Raji (cell line): ENCODE results near the gene PAPPA2.

Source experiments
- POLR2A ChIP-seq: IDR thresholded peaks from 2 replicates; pipeline ENCODE4 v1.6.1; 2011; ENCODE audit warnings: low read depth, low read length, control low read depth; ENCODE audit not compliant: insufficient read depth

Gene PAPPA2

GRCh38 chr1:176880955-176881595 is 418.1 kb downstream of the PAPPA2 start:
- no peak for TF ChIP-seq POLR2A

DNA sequence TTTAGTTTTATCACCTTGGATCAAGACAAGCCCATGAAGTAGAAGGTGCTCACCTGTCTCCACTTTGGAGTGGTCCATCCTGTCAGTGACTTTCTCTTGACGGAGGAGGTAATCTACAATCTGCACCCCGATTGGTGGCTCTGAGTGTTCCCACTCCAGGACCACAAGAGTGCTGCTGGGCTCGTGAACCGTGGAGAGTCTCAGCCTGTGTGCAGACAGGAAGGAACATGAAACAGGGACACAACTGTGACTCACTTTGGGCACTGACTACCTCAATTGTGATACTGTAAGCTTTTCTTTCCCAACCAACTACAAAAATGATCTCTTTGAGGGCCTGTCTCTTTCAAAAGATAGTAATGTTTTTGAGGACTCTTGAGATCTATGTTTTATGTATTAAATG is 421.3 kb downstream of the PAPPA2 start:
- TF ChIP-seq POLR2A: no peak

DNA sequence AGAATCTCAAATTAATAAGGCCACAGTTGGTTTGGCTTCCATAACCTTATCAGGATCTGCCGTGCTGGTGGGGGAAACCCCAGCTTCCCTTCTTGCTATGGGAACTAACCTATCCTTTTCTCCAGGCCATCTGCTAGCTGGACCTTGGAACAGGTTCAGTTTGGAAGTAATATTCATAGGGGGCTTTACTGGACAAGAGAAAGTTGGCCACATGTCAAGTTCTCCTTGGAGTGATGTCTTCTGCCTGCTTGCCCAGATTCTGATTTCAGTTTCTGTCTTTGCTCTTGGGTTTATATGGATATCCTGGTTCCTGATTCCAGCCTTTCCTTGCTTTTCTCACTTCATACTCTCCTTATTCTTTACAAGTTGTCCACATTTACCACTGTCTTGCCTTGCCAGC is 421.9 kb downstream of the PAPPA2 start:
- TF ChIP-seq POLR2A: no peak

GRCh38 chr1:176885341-176885740 is 422.4 kb downstream of the PAPPA2 start:
- TF ChIP-seq POLR2A: no peak

GRCh38 chr1:176885751-176886150 is 422.8 kb downstream of the PAPPA2 start:
- TF ChIP-seq POLR2A: no peak

DNA sequence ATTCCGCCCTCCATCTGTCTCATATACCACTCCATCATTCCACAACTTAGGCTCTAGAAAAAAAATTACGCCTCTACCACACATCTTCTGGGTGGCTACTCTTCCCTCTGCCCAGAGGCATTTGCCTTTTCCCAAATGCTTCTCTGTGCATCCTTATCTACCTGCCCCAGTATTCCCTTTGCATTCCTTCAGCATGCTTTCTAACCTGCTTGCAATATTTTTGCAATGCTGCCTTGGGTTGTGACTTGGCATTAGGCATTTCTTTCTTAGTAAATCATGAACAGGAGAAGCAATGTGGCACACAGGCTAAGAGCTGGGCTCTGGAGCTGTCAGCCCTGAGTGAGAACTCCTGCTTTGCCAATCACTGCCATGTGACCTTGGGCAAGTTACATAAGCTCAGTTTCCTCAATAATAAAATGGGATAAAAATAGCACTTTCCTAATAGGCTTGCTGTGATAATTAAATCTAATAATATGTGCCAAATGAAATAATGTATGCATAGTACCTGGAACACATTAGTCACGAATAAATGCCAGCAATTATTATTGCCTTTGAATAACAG is 425.6 kb downstream of the PAPPA2 start:
- no peak for TF ChIP-seq POLR2A

GRCh38 chr1:176893625-176894352 is 430.8 kb downstream of the PAPPA2 start:
- no peak for TF ChIP-seq POLR2A

DNA sequence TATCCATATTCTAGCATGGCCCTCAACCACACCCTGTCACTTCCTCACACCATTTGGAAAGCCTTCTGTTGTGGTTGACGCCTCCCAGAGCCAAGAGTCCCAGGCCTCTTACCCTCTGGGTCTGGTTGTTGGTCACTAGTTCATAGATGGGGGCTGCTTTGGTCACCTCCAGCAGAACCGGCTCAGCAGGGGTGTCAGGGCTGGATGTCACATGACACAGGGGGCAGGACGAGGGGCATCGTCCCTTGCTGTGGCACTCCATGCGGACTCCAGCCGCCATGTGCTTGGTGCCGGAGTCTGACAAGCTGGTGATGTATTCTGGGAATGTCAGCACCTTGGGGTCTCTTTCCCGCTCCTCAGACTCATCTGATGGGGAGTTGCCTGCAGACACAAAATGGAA is 431.5 kb downstream of the PAPPA2 start:
- TF ChIP-seq POLR2A: no peak
